ENCODE data around the gene WNT8B. TPM values are rescaled to one million over a fixed set of nuclear protein-coding genes. Genes with fewer than 3 reads are reported as not detected.

The WNT8B gene
- polyA plus RNA-seq, 1 donor (not counting 4 experiments of a cell fraction or from before 2014, with no cell fraction given): not detected

DNA sequence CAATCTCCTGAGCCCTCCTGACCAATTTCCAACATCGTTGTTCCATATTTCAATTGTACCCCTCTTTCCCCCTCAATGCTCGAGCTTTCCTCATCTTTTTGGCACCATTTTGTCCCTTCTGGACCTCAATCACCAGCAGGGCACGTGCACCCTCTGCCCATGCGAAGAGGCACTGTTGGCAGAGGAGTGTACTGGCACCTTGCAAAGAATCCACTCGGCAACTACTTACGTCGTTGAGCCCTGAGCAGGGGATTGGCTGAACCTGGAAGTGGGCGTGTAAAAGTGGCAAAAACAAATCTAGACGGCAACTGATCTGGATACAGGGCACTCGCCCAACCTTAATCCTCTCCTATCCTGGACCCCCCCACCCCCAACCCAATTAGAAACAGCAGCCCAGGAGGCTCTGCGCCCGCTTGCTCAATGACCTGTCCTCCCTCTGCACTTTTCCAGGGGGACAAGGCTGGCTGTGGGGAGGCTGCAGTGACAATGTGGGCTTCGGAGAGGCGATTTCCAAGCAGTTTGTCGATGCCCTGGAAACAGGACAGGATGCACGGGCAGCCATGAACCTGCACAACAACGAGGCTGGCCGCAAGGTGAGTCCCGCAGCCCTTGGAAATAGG, 18.8 kb downstream of the WNT8B start:
- peaks cover 3% of the 10 kb centered on the region for H4K20me1 ChIP-seq (ENCODE audit: control insufficient read depth, extremely low read depth, insufficient read depth, low read length)
- peak; percentile 97 for FAIRE-seq
- peaks cover 37% of the 10 kb centered on the region for H3K27me3 ChIP-seq (ENCODE audit: control insufficient read depth, extremely low read depth, insufficient read depth, low read length)

DNA sequence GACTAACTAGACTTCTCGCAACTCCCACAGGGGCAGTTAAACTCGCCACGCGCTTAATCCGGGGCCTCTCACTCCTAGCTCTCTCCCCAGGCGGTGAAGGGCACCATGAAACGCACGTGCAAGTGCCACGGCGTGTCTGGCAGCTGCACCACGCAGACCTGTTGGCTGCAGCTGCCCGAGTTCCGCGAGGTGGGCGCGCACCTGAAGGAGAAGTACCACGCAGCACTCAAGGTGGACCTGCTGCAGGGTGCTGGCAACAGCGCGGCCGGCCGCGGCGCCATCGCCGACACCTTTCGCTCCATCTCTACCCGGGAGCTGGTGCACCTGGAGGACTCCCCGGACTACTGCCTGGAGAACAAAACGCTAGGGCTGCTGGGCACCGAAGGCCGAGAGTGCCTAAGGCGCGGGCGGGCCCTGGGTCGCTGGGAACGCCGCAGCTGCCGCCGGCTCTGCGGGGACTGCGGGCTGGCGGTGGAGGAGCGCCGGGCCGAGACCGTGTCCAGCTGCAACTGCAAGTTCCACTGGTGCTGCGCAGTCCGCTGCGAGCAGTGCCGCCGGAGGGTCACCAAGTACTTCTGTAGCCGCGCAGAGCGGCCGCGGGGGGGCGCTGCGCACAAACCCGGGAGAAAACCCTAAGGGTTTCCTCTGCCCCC, 19.5 kb downstream of the WNT8B start:
- FAIRE-seq (no peak), DNase-seq (ENCODE audit: low read depth, low spot score) (no peak)
- TF ChIP-seq, protein P1, sequence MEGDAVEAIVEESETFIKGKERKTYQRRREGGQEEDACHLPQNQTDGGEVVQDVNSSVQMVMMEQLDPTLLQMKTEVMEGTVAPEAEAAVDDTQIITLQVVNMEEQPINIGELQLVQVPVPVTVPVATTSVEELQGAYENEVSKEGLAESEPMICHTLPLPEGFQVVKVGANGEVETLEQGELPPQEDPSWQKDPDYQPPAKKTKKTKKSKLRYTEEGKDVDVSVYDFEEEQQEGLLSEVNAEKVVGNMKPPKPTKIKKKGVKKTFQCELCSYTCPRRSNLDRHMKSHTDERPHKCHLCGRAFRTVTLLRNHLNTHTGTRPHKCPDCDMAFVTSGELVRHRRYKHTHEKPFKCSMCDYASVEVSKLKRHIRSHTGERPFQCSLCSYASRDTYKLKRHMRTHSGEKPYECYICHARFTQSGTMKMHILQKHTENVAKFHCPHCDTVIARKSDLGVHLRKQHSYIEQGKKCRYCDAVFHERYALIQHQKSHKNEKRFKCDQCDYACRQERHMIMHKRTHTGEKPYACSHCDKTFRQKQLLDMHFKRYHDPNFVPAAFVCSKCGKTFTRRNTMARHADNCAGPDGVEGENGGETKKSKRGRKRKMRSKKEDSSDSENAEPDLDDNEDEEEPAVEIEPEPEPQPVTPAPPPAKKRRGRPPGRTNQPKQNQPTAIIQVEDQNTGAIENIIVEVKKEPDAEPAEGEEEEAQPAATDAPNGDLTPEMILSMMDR (optimal IDR thresholded peaks at IDR 0.05 in 1 of 3, IDR thresholded peaks at IDR 0.05 in 1 of 3, conservative IDR thresholded peaks at IDR 0.05 in 1 of 3; ENCODE audit: extremely low read depth in 1 of 3, insufficient read depth in 2 of 3, low read length in 3 of 3): peak; percentile 76 to 89 (median 79)
- TF ChIP-seq EZH2 (IDR thresholded peaks at IDR 0.05; ENCODE audit: low read length): no peak
- Histone ChIP-seq H3K79me2 (ENCODE audit: control insufficient read depth, insufficient read depth, low read length) (no peaks in the 10 kb centered on the region), H3K4me3 (ENCODE audit: control insufficient read depth in 2 of 3, extremely low read depth in 1 of 3, insufficient read depth in 2 of 3, low read depth in 1 of 3, low read length in 3 of 3) (peak overlapping the region; percentile 26 to 77 (median 66)), H3K4me1 (ENCODE audit: control insufficient read depth, extremely low read depth, insufficient read depth, low read length) (peaks cover 10% of the 10 kb centered on the region), H3K4me2 (ENCODE audit: control insufficient read depth, extremely low read depth, insufficient read depth, low read depth, low read length) (peak overlapping the region; percentile 96), H2AFZ (ENCODE audit: control insufficient read depth, low read length) (peak overlapping the region; percentile 81), H3K36me3 (ENCODE audit: control insufficient read depth in 2 of 2, extremely low read depth in 1 of 2, insufficient read depth in 2 of 2, low read length in 2 of 2) (peaks cover 0 to 1% of the 10 kb centered on the region in 2 experiments), H3K9me1 (ENCODE audit: control insufficient read depth, extremely low read depth, insufficient read depth, low read length) (no peaks in the 10 kb centered on the region), H3K27ac (ENCODE audit: control insufficient read depth, insufficient read depth, low read length) (no peak overlapping the region), H4K20me1 (ENCODE audit: control insufficient read depth, extremely low read depth, insufficient read depth, low read length) (peaks cover 3% of the 10 kb centered on the region), H3K27me3 (ENCODE audit: control insufficient read depth, extremely low read depth, insufficient read depth, low read length) (peaks cover 37% of the 10 kb centered on the region), H3K9me3 (ENCODE audit: control insufficient read depth, low read depth, low read length) (no peaks in the 10 kb centered on the region), H3K9ac (ENCODE audit: control insufficient read depth, extremely low read depth, insufficient read depth, low read length) (peak overlapping the region; percentile 30)
- dilution Hi-C loops (cut with MboI; ENCODE audit: extremely low pct_ligation_motif_present, low sequenced_read_pairs): no loop called here

More for the DNA sequence above, 18.8 kb downstream of the WNT8B start:
- Histone ChIP-seq H3K4me3 (ENCODE audit: control insufficient read depth in 2 of 3, extremely low read depth in 1 of 3, insufficient read depth in 2 of 3, low read depth in 1 of 3, low read length in 3 of 3) (peak overlapping the region; percentile 26 to 77 (median 66)), H3K4me2 (ENCODE audit: control insufficient read depth, extremely low read depth, insufficient read depth, low read depth, low read length) (peak overlapping the region; percentile 96), H3K79me2 (ENCODE audit: control insufficient read depth, insufficient read depth, low read length) (no peaks in the 10 kb centered on the region), H3K9me3 (ENCODE audit: control insufficient read depth, low read depth, low read length) (no peaks in the 10 kb centered on the region), H3K36me3 (ENCODE audit: control insufficient read depth in 2 of 2, extremely low read depth in 1 of 2, insufficient read depth in 2 of 2, low read length in 2 of 2) (peaks cover 0 to 1% of the 10 kb centered on the region in 2 experiments), H3K9ac (ENCODE audit: control insufficient read depth, extremely low read depth, insufficient read depth, low read length) (peak overlapping the region; percentile 30), H3K9me1 (ENCODE audit: control insufficient read depth, extremely low read depth, insufficient read depth, low read length) (no peaks in the 10 kb centered on the region), H3K4me1 (ENCODE audit: control insufficient read depth, extremely low read depth, insufficient read depth, low read length) (peaks cover 10% of the 10 kb centered on the region), H3K27ac (ENCODE audit: control insufficient read depth, insufficient read depth, low read length) (no peak overlapping the region), H2AFZ (ENCODE audit: control insufficient read depth, low read length) (peak overlapping the region; percentile 81)
- dilution Hi-C loops (cut with MboI; ENCODE audit: extremely low pct_ligation_motif_present, low sequenced_read_pairs): no loop called here
- TF ChIP-seq EZH2 (IDR thresholded peaks at IDR 0.05; ENCODE audit: low read length): no peak
- TF ChIP-seq, protein P1 (optimal IDR thresholded peaks at IDR 0.05 in 1 of 3, IDR thresholded peaks at IDR 0.05 in 1 of 3, conservative IDR thresholded peaks at IDR 0.05 in 1 of 3; ENCODE audit: extremely low read depth in 1 of 3, insufficient read depth in 2 of 3, low read length in 3 of 3): peak in 1 of 3 experiments; percentile 12
- DNase-seq (ENCODE audit: low read depth, low spot score): peak; percentile 50

Measured in keratinocyte (primary cell).